Right lobe of liver (tissue), 6 donors: ENCODE data around the gene SSTR5. TPM values are rescaled to one million over a fixed set of nuclear protein-coding genes. Genes with fewer than 3 reads are reported as not detected.

Source experiments
- ATAC-seq, 4 donors: fragments of 200-7000 bp; cut with Tn5 transposase; one replicate each; pipeline ENCODE4 v1.9.1; 2020; ENCODE audit warnings: mild to moderate bottlenecking in 4 of 4, moderate library complexity in 4 of 4
- DNase-seq, 3 donors: peaks; one replicate each; pipeline ENCODE4 v3.0.0-alpha.2; 2020
- H3K27ac ChIP-seq, 3 donors: fragments of 200-600 bp; one replicate each; pipeline ENCODE4 v1.8.0; 2022
- H3K27me3 ChIP-seq, 2 donors: fragments of 200-600 bp; one replicate each; pipeline ENCODE4 v1.8.0; 2022
- H3K36me3 ChIP-seq, 4 donors: fragments of 200-600 bp; sonication (generic) in 1 of 4; one replicate each; pipeline versions ENCODE4 v1.5.1 to v1.8.0; 2017 to 2022; ENCODE audit warnings: control low read depth in 1 of 4
- H3K4me1 ChIP-seq, 4 donors: fragments of 200-600 bp; sonication (generic) in 1 of 4; one replicate each; pipeline versions ENCODE4 v1.5.1 to v1.8.0; 2017 to 2022; ENCODE audit warnings: control low read depth in 1 of 4
- H3K4me3 ChIP-seq, 3 donors: fragments of 200-600 bp; one replicate each; pipeline ENCODE4 v1.8.0; 2022
- H3K9me3 ChIP-seq, 4 donors: fragments of 200-600 bp; sonication (generic) in 1 of 4; one replicate each; pipeline versions ENCODE4 v1.5.1 to v1.8.0; 2017 to 2022; ENCODE audit warnings: control low read depth in 1 of 4
- POLR2A ChIP-seq: fragments of 450-650 bp; IDR thresholded peaks from one replicate; pipeline ENCODE4 v1.6.1; 2017; ENCODE audit warnings: antibody characterized with exemption, mild to moderate bottlenecking
- WGBS: methylation state at CpG from one replicate; pipeline ENCODE4 v1.1.6; 2018; ENCODE audit warnings: low coverage, low lambda C conversion rate; ENCODE audit not compliant: insufficient coverage; ENCODE audit errors: missing lambda C conversion rate; 5-methylcytosine and 5-hydroxymethylcytosine counted together
- intact Hi-C, 2 donors: fragments of 100-400 bp; cut with DNase I; formaldehyde crosslinking; loops; one replicate each; pipeline versions ENCODE4 v1.11.2 to v1.14.1; 2022
- total RNA-seq, 6 experiments: library from RNA; depleted of rRNA in 2 of 6; stranded (reverse); fragments of >200 nt in 2 of 6; fragmentation: NEBNext Ultra II Directional in 3 of 6; extraction: Animal tissue kit (Norgen Biotek cat#: 25700) in 3 of 6; gene quantifications; one replicate each; pipeline versions ENCODE4 v1.1.0 to v1.2.4, GENCODE V29; 2016 to 2023
- TF ChIP-seq, protein P1 (sequence below), 4 donors: fragments of 200-600 bp in 3 of 4; fragments of 450-650 bp in 1 of 4; IDR thresholded peaks; one replicate each; pipeline versions ENCODE4 v1.5.1 to v1.8.0; 2016 to 2022; ENCODE audit warnings: antibody characterized with exemption in 4 of 4, mild to moderate bottlenecking in 2 of 4
- donor health status: DM: no; HTN: yes; CAD: no.
- donor health status: DM: no; HTN: no; CAD: no.
- donor health status: DM: no; HTN: no; CAD: no.
- donor health status: DM: no; HTN: yes; CAD: no.
- donor health status: DM: no; HTN: yes; CAD: no.

SSTR5 gene
- total RNA-seq, 6 experiments from 2014 or later: not detected

DNA sequence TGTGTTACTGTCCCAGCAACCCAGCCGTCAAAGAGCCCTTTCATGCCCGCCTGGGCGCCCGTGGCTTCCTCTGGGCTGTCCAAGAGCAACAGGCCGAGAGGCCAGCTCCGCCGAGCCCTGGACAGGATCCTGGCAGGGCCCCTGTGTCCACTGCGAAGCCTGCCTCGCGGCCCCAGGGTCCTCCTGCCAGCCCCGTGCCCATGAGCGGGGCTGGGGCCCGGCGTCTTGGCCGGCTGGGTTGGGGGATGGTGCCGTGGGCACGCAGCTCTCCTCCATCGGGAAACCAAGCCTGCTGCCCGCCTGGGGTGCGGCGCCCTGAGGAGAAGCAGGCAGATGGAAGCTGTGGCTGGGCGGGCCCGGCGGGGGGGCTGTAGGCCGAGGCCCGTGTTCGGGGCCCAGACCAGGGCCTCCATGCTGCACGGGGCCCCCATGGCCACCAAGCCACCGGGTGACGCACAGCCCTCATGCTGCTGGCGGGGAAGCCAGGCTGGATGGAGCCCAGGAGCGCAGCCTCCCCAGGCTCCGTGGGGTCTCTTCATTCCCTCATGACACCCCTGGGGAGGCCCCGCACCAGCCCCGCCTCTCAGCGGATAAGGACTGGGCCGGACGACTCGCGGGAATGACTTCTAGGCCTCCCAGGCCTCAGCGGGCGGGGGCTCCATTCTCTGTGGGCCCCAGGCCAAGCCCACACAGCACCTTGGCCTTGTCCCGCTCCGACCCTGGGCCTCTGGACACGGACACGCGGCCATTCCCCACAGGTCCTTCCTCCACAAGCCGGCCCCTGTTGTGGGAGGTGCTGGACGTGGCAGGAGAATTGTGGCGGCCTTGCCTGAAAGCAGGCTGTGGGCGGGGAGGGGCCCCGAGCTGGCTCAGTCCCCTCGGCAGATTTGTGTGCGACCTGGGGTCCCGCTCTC, 23.9 kb downstream of the SSTR5 start, which contains the start of gene C1QTNF8:
Gene C1QTNF8 (minus strand): TSS at position 76 of the 914 bp plus-strand sequence. CDS start 1,322 bp downstream, outside the sequence.
- no peaks in the 10 kb centered on the region for H3K36me3 ChIP-seq
- no peak for TF ChIP-seq POLR2A
- TF ChIP-seq, protein P1, sequence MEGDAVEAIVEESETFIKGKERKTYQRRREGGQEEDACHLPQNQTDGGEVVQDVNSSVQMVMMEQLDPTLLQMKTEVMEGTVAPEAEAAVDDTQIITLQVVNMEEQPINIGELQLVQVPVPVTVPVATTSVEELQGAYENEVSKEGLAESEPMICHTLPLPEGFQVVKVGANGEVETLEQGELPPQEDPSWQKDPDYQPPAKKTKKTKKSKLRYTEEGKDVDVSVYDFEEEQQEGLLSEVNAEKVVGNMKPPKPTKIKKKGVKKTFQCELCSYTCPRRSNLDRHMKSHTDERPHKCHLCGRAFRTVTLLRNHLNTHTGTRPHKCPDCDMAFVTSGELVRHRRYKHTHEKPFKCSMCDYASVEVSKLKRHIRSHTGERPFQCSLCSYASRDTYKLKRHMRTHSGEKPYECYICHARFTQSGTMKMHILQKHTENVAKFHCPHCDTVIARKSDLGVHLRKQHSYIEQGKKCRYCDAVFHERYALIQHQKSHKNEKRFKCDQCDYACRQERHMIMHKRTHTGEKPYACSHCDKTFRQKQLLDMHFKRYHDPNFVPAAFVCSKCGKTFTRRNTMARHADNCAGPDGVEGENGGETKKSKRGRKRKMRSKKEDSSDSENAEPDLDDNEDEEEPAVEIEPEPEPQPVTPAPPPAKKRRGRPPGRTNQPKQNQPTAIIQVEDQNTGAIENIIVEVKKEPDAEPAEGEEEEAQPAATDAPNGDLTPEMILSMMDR (IDR thresholded peaks at IDR 0.05): no peak
- 43% methylated on average over 7 of the region's 55 CpGs for WGBS
- no peaks in the 10 kb centered on the region for H3K27me3 ChIP-seq
- H3K27ac ChIP-seq: no peak within 1 kb of the TSS
- DNase-seq: no peak
- no peaks in the 10 kb centered on the region for H3K4me1 ChIP-seq
- ATAC-seq: peak in 2 of 4 donors; percentile 14 to 19
- no peaks in the 10 kb centered on the region for H3K9me3 ChIP-seq
- no peak within 1 kb of the TSS for H3K4me3 ChIP-seq
- intact Hi-C loops: no loop called here

DNA sequence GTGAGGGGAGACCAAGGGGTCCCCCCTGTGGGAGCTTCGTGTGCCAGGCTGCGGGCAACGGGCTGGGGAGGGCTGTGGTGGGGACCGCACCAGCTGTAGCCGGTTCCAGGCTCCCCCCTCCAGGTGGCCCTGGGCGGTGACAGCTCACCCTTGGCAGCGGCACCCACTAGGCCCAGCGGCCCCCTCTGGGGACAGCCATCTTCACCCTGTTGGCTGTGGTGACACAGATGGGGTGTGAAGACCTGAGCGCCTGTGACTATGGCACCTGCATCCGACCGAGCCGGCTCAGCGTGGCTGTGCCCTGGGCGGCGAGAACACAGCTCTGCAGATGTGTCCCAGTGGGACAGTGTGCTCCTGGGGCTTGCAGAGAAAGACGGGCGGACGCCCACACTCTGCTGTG, 24.6 kb downstream of the SSTR5 start:
- intact Hi-C loops: no loop called here
- no peaks in the 10 kb centered on the region for H3K4me1 ChIP-seq
- TF ChIP-seq, protein P1 (IDR thresholded peaks at IDR 0.05): no peak
- no peak for TF ChIP-seq POLR2A
- WGBS: no CpG with 5 or more reads among the region's 18 CpGs
- H3K27me3 ChIP-seq: no peaks in the 10 kb centered on the region
- H3K9me3 ChIP-seq: no peaks in the 10 kb centered on the region
- H3K27ac ChIP-seq: no peak overlapping the region
- no peak overlapping the region for H3K4me3 ChIP-seq
- no peaks in the 10 kb centered on the region for H3K36me3 ChIP-seq
- no peak for ATAC-seq
- DNase-seq: no peak

DNA sequence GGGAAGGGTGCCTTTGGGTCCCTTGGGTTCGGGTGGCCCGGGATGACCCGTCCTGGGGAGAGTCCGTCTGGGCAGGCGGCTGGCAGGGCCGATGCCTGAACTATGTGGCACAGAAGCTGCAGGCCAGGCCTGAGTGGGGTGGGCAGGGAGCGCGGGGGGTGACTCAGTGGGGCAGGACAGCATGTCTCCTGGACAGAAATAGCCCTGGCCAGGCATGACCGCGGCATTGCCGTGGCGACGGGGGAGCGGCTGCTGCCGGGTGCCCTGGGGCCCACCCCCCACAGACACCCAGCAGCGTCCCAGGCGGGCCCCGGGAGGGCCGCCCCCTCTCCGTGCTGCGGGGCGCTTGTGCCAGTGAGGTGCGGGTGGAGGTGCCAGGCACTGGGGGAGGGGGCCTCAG, 25.3 kb downstream of the SSTR5 start:
- intact Hi-C loops: no loop called here
- no peak overlapping the region for H3K4me3 ChIP-seq
- no peaks in the 10 kb centered on the region for H3K9me3 ChIP-seq
- no CpG with 5 or more reads among the region's 23 CpGs for WGBS
- no peaks in the 10 kb centered on the region for H3K27me3 ChIP-seq
- no peaks in the 10 kb centered on the region for H3K36me3 ChIP-seq
- H3K4me1 ChIP-seq: no peaks in the 10 kb centered on the region
- TF ChIP-seq, protein P1 (IDR thresholded peaks at IDR 0.05): no peak
- TF ChIP-seq POLR2A: no peak
- ATAC-seq (no peak), DNase-seq (no peak)
- H3K27ac ChIP-seq: no peak overlapping the region

DNA sequence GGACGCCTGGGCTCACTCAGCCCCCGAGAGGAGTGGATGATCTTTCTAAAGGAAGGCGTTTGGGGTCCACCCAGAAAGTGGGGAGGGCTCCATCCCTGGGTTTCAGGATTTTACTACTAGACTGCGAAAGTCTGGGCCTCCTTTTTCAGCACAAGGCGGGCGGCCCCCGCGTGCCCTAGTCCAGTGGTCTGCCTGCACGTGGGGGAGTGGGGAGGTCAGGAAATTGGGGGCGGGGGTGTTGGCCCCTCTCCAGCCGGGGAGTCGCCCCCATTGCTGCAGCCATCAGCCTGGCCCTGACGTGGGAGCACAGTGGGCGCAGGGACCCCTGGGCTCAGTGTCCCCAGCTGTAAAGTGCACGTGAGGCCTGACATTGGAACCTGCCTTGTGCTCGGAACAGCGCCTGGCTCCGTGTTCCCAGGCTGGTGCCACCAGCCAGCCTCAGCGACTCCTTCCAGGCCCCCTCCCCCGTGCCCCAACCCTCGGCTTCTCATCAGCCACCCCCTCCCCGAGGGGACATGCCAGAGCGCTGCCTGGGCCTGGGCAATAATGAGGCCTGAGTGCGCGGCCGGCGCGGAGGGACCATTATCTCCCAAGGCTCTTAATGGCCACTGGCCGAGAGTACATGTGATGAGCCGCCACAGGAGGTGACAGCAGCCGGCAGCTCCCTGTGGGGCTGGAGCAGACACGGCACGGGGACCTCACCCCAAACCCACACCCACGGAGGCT, 25.9 kb downstream of the SSTR5 start:
- peaks cover 0 to 3% (median 0%) of the 10 kb centered on the region in 4 donors for H3K4me1 ChIP-seq
- no peak overlapping the region for H3K27ac ChIP-seq
- intact Hi-C loops: no loop called here
- 50% methylated on average over 3 of the region's 34 CpGs for WGBS
- TF ChIP-seq, protein P1 (IDR thresholded peaks at IDR 0.05): no peak
- TF ChIP-seq POLR2A: no peak
- no peak for DNase-seq
- peaks cover 5% of the 10 kb centered on the region in 2 donors for H3K27me3 ChIP-seq
- no peak overlapping the region for H3K4me3 ChIP-seq
- H3K9me3 ChIP-seq: no peaks in the 10 kb centered on the region
- no peaks in the 10 kb centered on the region for H3K36me3 ChIP-seq
- no peak for ATAC-seq
